BJ (cell line): ENCODE measurements around the gene KDM4F. TPM values are rescaled to one million over a fixed set of nuclear protein-coding genes. Genes with fewer than 3 reads are reported as not detected.

ENCODE experiments used
- CTCF ChIA-PET: fragments of 350-600 bp; formaldehyde crosslinking; extraction: SDS; loops from one replicate; lab custom pipeline; 2021; ENCODE audit warnings: antibody characterized with exemption, inconsistent platforms; lab: Yijun Ruan, JAX
- POLR2A ChIA-PET: fragments of 300-600 bp; sonication (Branson Sonifier 250); formaldehyde crosslinking; extraction: SDS; loops from one replicate; lab custom pipeline; 2021; ENCODE audit warnings: antibody characterized with exemption; lab: Charles Lee
- DNase-seq: peaks from one replicate; pipeline ENCODE4 v3.0.0-alpha.2; 2011; ENCODE audit warnings: low read depth
- H3K27me3 ChIP-seq: 2 replicates; pipeline ENCODE4 v1.6.0; 2011; ENCODE audit warnings: low read length; ENCODE audit not compliant: control insufficient read depth, insufficient read depth
- H3K36me3 ChIP-seq: 2 replicates; pipeline ENCODE4 v1.5.1; 2011; ENCODE audit warnings: low read length; ENCODE audit not compliant: control insufficient read depth, insufficient read depth
- H3K4me3 ChIP-seq: 2 replicates; pipeline ENCODE4 v1.5.1; 2011; ENCODE audit warnings: low read depth, mild to moderate bottlenecking, control low read depth, low read length
- CTCF ChIP-seq: IDR thresholded peaks from 2 replicates; pipeline ENCODE4 v1.5.1; 2011; ENCODE audit warnings: low read depth, mild to moderate bottlenecking, control low read depth, inconsistent platforms, low read length, moderate library complexity; ENCODE audit not compliant: insufficient read depth
- polyA plus RNA-seq: library from polyadenylated mRNA; depleted of rRNA; stranded (reverse); fragments of >200 nt; gene quantifications from 2 replicates; pipeline ENCODE4 v1.2.3, GENCODE V29; 2011

The KDM4F gene
- polyA plus RNA-seq, 1 experiment = not detected

- H3K4me3 ChIP-seq = no peak overlapping the region
- no peak for DNase-seq
- no peaks in the 10 kb centered on the region for H3K27me3 ChIP-seq
- TF ChIP-seq CTCF = no peak
- no peaks in the 10 kb centered on the region for H3K36me3 ChIP-seq
- ChIA-PET CTCF (interaction anchor here (11.1 kb wide), 1 partner anchor 84 kb away, joined by 128 read pairs; no protein-coding TSS in a partner anchor), POLR2A (no interaction called here)
Measured at GRCh38 chr11:95065336-95065735, 16.1 kb downstream of the KDM4F start.

GRCh38 chr11:95066716-95067038 is 17.5 kb downstream of the KDM4F start, which contains the start of gene SRSF8:
TSS of gene SRSF8 (plus strand) at chr11:95066919. CDS start at chr11:95067227, 308 bp downstream.
- Histone ChIP-seq H3K27me3 (no peaks in the 10 kb centered on the region), H3K36me3 (no peaks in the 10 kb centered on the region), H3K4me3 (peak within 1 kb of the TSS; percentile 62)
- ChIA-PET CTCF (interaction anchor here (0.7 to 11.1 kb wide), 14 partner anchors 8 to 1361 kb away, joined by 3 to 128 read pairs (median 4); partner anchors contain the start of gene ENDOD1), POLR2A (interaction anchor here (0.6 kb wide), 1 partner anchor 178 kb away, joined by 6 read pairs; no protein-coding TSS in a partner anchor)
- DNase-seq = no peak
- no peak for TF ChIP-seq CTCF

GRCh38 chr11:95067039-95067840 is 18.0 kb downstream of the KDM4F start:
- TF ChIP-seq CTCF = peak; percentile 74
- H3K4me3 ChIP-seq = peak overlapping the region; percentile 62
- H3K36me3 ChIP-seq = no peaks in the 10 kb centered on the region
- ChIA-PET CTCF (interaction anchor here (0.6 to 11.1 kb wide), 18 partner anchors 9 to 1360 kb away, joined by 3 to 128 read pairs (median 4); partner anchors contain the start of gene ENDOD1), POLR2A (interaction anchor here (0.6 kb wide), 1 partner anchor 179 kb away, joined by 6 read pairs; no protein-coding TSS in a partner anchor)
- no peaks in the 10 kb centered on the region for H3K27me3 ChIP-seq
- no peak for DNase-seq

GRCh38 chr11:95067841-95068219 is 18.6 kb downstream of the KDM4F start:
- POLR2A ChIA-PET = no interaction called here
- H3K36me3 ChIP-seq = no peaks in the 10 kb centered on the region
- CTCF ChIA-PET = interaction anchor here (0.6 to 11.1 kb wide), 14 partner anchors 9 to 698 kb away, joined by 3 to 128 read pairs (median 4); partner anchors contain the start of gene ENDOD1

More at GRCh38 chr11:95067841-95068219, 18.6 kb downstream of the KDM4F start:
- Histone ChIP-seq H3K4me3 (peak overlapping the region; percentile 62), H3K27me3 (no peaks in the 10 kb centered on the region)
- DNase-seq = no peak
- no peak for TF ChIP-seq CTCF
